HFFc6 (cell line): ENCODE measurements around the gene CCR2. TPM values are rescaled to one million over a fixed set of nuclear protein-coding genes. Genes with fewer than 3 reads are reported as not detected.
A peak's percentile ranks its signal among the peaks of the same experiment; 100 is the strongest.

Source experiments
- DNase-seq: peaks from one replicate; pipeline ENCODE4 v3.0.0-alpha.2; 2018
- H3K27ac Mint-ChIP-seq: 2 replicates; pipeline ENCODE4 v1.8.0; 2020; ENCODE audit warnings: mild to moderate bottlenecking, mixed read lengths
- H3K27me3 Mint-ChIP-seq: 2 replicates; pipeline ENCODE4 v1.8.0; 2021; ENCODE audit warnings: mild to moderate bottlenecking, moderate library complexity, mixed read lengths; ENCODE audit not compliant: insufficient read depth
- H3K36me3 Mint-ChIP-seq: 2 replicates; pipeline ENCODE4 v1.8.0; 2021; ENCODE audit warnings: low read depth, mixed read lengths
- H3K4me1 Mint-ChIP-seq: 2 replicates; pipeline ENCODE4 v1.8.0; 2020; ENCODE audit warnings: low read depth, mixed read lengths
- H3K4me3 Mint-ChIP-seq: 2 replicates; pipeline ENCODE4 v1.8.0; 2020; ENCODE audit warnings: mild to moderate bottlenecking, moderate library complexity, mixed read lengths
- H3K9me3 Mint-ChIP-seq: 2 replicates; pipeline ENCODE4 v1.8.0; 2020; ENCODE audit warnings: mild to moderate bottlenecking, mixed read lengths
- total RNA-seq, 6 experiments: library from RNA; stranded (reverse); fragmentation: NEBNext Ultra II Directional; extraction: Animal tissue kit (Norgen Biotek cat#: 25700); gene quantifications; 2 replicates in 1 of 6; 3 replicates in 5 of 6; pipeline ENCODE4 v1.2.3, GENCODE V29; 2021
- TF ChIP-seq, protein P1 (sequence below): fragments of 200-600 bp; sonication (generic); IDR thresholded peaks from 2 replicates; pipeline ENCODE4 v1.5.0; 2021; ENCODE audit warnings: antibody characterized with exemption, mild to moderate bottlenecking

Gene CCR2
- total RNA-seq, 6 experiments from 2014 or later, result not detected

GRCh38 chr3:46334741-46335478 lies 19.0 kb upstream of the CCR2 start:
- H3K4me1 Mint-ChIP-seq, result peaks cover 13% of the 10 kb centered on the region
- no peak overlapping the region for H3K4me3 Mint-ChIP-seq
- TF ChIP-seq, protein P1, sequence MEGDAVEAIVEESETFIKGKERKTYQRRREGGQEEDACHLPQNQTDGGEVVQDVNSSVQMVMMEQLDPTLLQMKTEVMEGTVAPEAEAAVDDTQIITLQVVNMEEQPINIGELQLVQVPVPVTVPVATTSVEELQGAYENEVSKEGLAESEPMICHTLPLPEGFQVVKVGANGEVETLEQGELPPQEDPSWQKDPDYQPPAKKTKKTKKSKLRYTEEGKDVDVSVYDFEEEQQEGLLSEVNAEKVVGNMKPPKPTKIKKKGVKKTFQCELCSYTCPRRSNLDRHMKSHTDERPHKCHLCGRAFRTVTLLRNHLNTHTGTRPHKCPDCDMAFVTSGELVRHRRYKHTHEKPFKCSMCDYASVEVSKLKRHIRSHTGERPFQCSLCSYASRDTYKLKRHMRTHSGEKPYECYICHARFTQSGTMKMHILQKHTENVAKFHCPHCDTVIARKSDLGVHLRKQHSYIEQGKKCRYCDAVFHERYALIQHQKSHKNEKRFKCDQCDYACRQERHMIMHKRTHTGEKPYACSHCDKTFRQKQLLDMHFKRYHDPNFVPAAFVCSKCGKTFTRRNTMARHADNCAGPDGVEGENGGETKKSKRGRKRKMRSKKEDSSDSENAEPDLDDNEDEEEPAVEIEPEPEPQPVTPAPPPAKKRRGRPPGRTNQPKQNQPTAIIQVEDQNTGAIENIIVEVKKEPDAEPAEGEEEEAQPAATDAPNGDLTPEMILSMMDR, result no peak
- no peaks in the 10 kb centered on the region; the same call in 1 of the 2 replicates for H3K36me3 Mint-ChIP-seq
- DNase-seq, result peak; percentile 87
- H3K9me3 Mint-ChIP-seq, result no peaks in the 10 kb centered on the region; the same call in none of the 2 replicates
- peak overlapping the region; percentile 27; the same call in 1 of the 2 replicates for H3K27ac Mint-ChIP-seq
- H3K27me3 Mint-ChIP-seq, result peaks cover 20% of the 10 kb centered on the region

DNA sequence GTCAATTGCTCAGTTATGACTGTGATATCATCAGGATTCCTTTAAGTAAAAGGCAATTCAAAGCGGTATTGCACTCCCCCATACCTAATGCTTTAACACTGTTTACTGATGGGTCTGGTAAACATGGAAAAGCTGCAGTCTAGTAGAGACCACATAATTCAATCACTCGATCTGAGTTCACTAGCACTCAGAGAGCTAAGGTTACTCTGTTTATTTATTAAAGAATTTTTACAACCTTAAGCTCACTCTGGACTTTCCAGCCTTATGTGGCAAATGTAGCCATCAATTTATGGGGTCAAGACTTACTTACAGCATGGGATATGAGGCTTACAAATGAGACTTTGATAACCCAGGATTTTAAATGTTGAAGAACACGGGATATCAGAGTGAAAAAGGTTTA lies 18.4 kb upstream of the CCR2 start:
- H3K9me3 Mint-ChIP-seq, result no peaks in the 10 kb centered on the region; the same call in none of the 2 replicates
- H3K27ac Mint-ChIP-seq, result no peak overlapping the region
- TF ChIP-seq, protein P1, result no peak
- no peak overlapping the region for H3K4me3 Mint-ChIP-seq
- H3K36me3 Mint-ChIP-seq, result no peaks in the 10 kb centered on the region; the same call in 1 of the 2 replicates
- peaks cover 13% of the 10 kb centered on the region for H3K4me1 Mint-ChIP-seq
- peaks cover 21% of the 10 kb centered on the region for H3K27me3 Mint-ChIP-seq
- DNase-seq, result no peak

- Mint-ChIP-seq H3K27me3 (peaks cover 12% of the 10 kb centered on the region), H3K4me3 (no peak overlapping the region), H3K4me1 (peaks cover 13% of the 10 kb centered on the region), H3K36me3 (no peaks in the 10 kb centered on the region; the same call in 1 of the 2 replicates), H3K27ac (no peak overlapping the region), H3K9me3 (no peaks in the 10 kb centered on the region; the same call in none of the 2 replicates)
- TF ChIP-seq, protein P1, result no peak
- DNase-seq, result no peak
These were observed 16.0 kb upstream of the CCR2 start for GRCh38 chr3:46337911-46338310.

DNA sequence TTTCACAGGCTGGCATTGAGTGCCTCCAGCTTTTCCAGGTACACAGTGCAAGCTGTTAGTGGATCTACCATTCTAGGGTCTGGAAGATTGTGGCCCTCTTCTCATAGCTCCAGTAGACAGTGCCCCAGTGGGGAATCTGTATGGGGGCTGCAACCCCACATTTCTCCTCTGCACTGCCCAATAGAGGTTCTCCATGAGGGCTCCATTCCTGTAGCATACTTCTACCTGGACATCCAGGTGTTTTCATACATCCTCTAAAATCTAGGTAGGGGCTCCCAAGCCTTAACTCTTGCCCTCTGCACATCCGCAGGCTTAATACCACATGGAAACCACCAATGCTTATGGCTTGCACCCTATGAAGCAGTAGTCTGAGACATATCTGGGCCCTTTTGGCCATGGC lies 15.1 kb upstream of the CCR2 start:
- TF ChIP-seq, protein P1, result no peak
- Mint-ChIP-seq H3K4me1 (peaks cover 13% of the 10 kb centered on the region), H3K4me3 (no peak overlapping the region), H3K27ac (no peak overlapping the region), H3K27me3 (peaks cover 14% of the 10 kb centered on the region), H3K9me3 (no peaks in the 10 kb centered on the region; the same call in none of the 2 replicates), H3K36me3 (no peaks in the 10 kb centered on the region; the same call in 1 of the 2 replicates)
- DNase-seq, result no peak

- no peaks in the 10 kb centered on the region; the same call in 1 of the 2 replicates for H3K36me3 Mint-ChIP-seq
- DNase-seq, result no peak
- H3K9me3 Mint-ChIP-seq, result no peaks in the 10 kb centered on the region; the same call in none of the 2 replicates
- H3K27ac Mint-ChIP-seq, result no peak overlapping the region
- H3K4me3 Mint-ChIP-seq, result no peak overlapping the region
- H3K27me3 Mint-ChIP-seq, result peaks cover 30% of the 10 kb centered on the region
- TF ChIP-seq, protein P1, result no peak
- H3K4me1 Mint-ChIP-seq, result no peaks in the 10 kb centered on the region
These were observed 9.4 kb upstream of the CCR2 start for GRCh38 chr3:46344476-46344875.
